GM12872 (cell line): ENCODE results near the gene DGKI.

Source experiments
- TF ChIP-seq, protein P1 (sequence below): IDR thresholded peaks from 3 replicates; pipeline ENCODE4 v1.5.1; 2011; ENCODE audit warnings: low read depth, mild to moderate bottlenecking, low read length, moderate library complexity; ENCODE audit not compliant: insufficient read depth

Gene DGKI

GRCh38 chr7:137674551-137675409 is 172.0 kb downstream of the DGKI start:
- TF ChIP-seq, protein P1, sequence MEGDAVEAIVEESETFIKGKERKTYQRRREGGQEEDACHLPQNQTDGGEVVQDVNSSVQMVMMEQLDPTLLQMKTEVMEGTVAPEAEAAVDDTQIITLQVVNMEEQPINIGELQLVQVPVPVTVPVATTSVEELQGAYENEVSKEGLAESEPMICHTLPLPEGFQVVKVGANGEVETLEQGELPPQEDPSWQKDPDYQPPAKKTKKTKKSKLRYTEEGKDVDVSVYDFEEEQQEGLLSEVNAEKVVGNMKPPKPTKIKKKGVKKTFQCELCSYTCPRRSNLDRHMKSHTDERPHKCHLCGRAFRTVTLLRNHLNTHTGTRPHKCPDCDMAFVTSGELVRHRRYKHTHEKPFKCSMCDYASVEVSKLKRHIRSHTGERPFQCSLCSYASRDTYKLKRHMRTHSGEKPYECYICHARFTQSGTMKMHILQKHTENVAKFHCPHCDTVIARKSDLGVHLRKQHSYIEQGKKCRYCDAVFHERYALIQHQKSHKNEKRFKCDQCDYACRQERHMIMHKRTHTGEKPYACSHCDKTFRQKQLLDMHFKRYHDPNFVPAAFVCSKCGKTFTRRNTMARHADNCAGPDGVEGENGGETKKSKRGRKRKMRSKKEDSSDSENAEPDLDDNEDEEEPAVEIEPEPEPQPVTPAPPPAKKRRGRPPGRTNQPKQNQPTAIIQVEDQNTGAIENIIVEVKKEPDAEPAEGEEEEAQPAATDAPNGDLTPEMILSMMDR, result no peak

GRCh38 chr7:137674048-137674447 is 172.7 kb downstream of the DGKI start:
- TF ChIP-seq, protein P1, result no peak

DNA sequence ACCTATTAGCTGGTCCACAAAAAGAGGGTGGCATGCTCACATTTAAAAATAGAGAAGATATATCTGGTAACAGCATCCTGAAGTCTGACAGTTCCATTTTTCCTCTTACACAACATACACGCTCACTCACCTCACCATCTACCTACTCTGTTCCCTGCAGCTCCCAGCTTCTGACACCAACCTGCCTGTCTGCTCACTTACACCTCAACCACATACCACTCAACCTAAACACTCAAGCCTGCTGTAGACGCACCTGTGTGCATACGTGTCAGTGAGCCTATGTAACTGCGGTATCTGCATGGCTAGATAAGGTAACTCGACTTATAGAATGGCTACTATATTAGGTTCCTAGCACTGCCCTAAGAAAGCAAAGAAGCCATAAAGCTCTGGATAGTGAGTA is 174.9 kb downstream of the DGKI start:
- TF ChIP-seq, protein P1, result no peak

DNA sequence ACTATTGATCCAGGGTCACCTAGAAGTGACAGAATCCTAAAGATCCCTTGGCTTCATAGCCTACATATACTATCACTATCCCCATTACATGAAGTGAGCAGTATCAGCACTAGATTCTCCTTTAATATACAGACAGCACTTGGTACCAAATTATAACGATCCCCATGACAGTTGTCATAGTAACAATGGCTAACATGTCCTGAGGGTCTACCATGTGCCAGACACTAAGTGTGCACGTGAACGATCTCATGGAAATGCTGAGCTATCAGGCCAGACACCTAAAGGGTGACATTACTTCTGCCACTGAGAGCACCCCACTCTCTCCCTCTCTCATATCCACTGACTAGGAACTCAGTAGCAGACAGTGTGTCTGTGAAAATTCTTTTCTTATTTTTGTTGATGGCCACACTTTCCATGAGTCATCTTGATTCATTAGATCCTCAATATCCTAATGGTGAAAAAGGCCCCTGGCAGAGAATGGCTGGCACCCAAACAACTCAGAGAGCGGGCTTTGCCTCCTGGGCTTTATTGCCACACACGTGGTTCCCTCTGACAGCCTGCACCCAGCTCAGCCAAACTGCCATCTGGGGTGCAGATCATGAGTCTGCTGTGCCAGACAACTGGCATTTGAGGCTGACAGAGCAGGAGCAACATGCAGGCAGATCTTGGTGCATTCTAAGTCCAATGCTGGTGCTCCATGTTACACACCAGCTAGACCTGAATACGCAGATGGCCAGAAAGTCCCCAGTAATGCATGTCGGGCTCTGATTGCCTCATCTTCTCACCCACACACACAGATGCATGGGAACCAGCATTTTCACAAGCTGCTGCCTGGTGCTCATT is 176.3 kb downstream of the DGKI start:
- TF ChIP-seq, protein P1, result no peak

- TF ChIP-seq, protein P1, result no peak
These were observed 177.1 kb downstream of the DGKI start for GRCh38 chr7:137669706-137670105.

DNA sequence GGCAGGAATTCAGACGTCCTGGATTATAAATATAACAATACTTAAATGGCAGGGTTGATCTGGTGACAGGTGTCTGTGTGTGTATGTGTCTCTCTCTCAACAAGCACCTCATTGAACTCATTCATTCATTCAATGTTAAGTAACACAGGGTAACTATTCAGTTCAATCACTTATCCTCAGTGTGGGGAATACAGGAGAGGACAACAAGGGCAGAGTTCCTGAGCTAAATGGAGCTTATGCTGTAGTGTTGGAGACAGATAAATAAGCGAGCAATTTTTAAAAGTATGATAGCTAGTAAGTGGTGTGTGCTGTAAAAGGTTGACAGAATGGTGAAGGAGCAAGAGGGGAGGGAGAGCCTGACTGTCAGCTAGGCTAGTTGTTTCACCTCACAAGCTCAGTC is 178.4 kb downstream of the DGKI start:
- TF ChIP-seq, protein P1, result no peak

GRCh38 chr7:137667633-137668387 is 179.0 kb downstream of the DGKI start:
- TF ChIP-seq, protein P1, result no peak
